Measurements from ENCODE around the gene DDX39A. TPM values are rescaled to one million over a fixed set of nuclear protein-coding genes. Genes with fewer than 3 reads are reported as not detected.

Gene DDX39A
- polyA plus RNA-seq, 1 of the 3 experiments (the other 2 are of a cell fraction) = 88.8 TPM

- Histone ChIP-seq H3K9me3 (no peaks in the 10 kb centered on the region), H3K79me2 (ENCODE audit: insufficient read depth) (peaks cover 34% of the 10 kb centered on the region), H3K27me3 (ENCODE audit: insufficient read depth) (no peaks in the 10 kb centered on the region), H3K4me2 (no peak overlapping the region), H3K36me3 (replicated peaks in 1 of 2; ENCODE audit: control insufficient read depth in 1 of 2, insufficient read depth in 2 of 2, low read length in 1 of 2) (peaks cover 25 to 27% of the 10 kb centered on the region in 2 experiments), H3K9me2 (no peaks in the 10 kb centered on the region), H3K4me1 (ENCODE audit: control insufficient read depth in 1 of 2, insufficient read depth in 2 of 2, low read depth in 1 of 2, low read length in 1 of 2) (peaks cover 0 to 24% of the 10 kb centered on the region in 2 experiments; a peak in 1 of 4 replicates), H3K9ac (no peak overlapping the region), H3K27ac (ENCODE audit: low read depth in 2 of 2, low read length in 1 of 2) (no peak overlapping the region), H2AFZ (ENCODE audit: low read depth) (no peak overlapping the region), H3F3A (replicated peaks; ENCODE audit: insufficient read depth) (no peaks in the 10 kb centered on the region), H4K20me1 (ENCODE audit: insufficient read depth) (peaks cover 19% of the 10 kb centered on the region), H3K4me3 (ENCODE audit: low read depth in 2 of 2, low read length in 1 of 2) (no peak overlapping the region)
- POLR2A ChIA-PET = no interaction called here
- CTCF ChIA-PET = no interaction called here
- WGBS (ENCODE audit: low lambda C conversion rate) = 94% methylated on average over 6 of the region's 16 CpGs
- no peak for DNase-seq
- TF ChIP-seq TCF12 (IDR thresholded peaks at IDR 0.05) (no peak), GATA2 (CRISPR knock-in tag; IDR thresholded peaks at IDR 0.05) (no peak), TAF1 (IDR thresholded peaks at IDR 0.05; ENCODE audit: borderline replicate concordance, low read depth, low read length) (no peak), SIN3A (IDR thresholded peaks at IDR 0.05; ENCODE audit: borderline replicate concordance, low read depth, low read length) (no peak), JUND (IDR thresholded peaks at IDR 0.05) (no peak), FOXM1 (IDR thresholded peaks at IDR 0.05; ENCODE audit: low read depth) (no peak), RAD21 (IDR thresholded peaks at IDR 0.05; ENCODE audit: low read length) (no peak), REST (IDR thresholded peaks at IDR 0.05; ENCODE audit: low read depth, low read length) (no peak)
Measured at GRCh38 chr19:14442891-14443631, 23.9 kb upstream of the DDX39A start.

GRCh38 chr19:14441041-14441938 is 22.1 kb upstream of the DDX39A start:
- Histone ChIP-seq H3F3A (replicated peaks; ENCODE audit: insufficient read depth) (no peaks in the 10 kb centered on the region), H3K27ac (ENCODE audit: low read depth in 2 of 2, low read length in 1 of 2) (peak overlapping the region in 1 of 2 experiments; percentile 62; a peak in 2 of 4 replicates), H3K9me3 (no peaks in the 10 kb centered on the region), H3K27me3 (ENCODE audit: insufficient read depth) (no peaks in the 10 kb centered on the region), H3K9me2 (no peaks in the 10 kb centered on the region), H3K4me1 (ENCODE audit: control insufficient read depth in 1 of 2, insufficient read depth in 2 of 2, low read depth in 1 of 2, low read length in 1 of 2) (peaks cover 0 to 24% of the 10 kb centered on the region in 2 experiments; a peak in 1 of 4 replicates), H3K36me3 (replicated peaks in 1 of 2; ENCODE audit: control insufficient read depth in 1 of 2, insufficient read depth in 2 of 2, low read length in 1 of 2) (peaks cover 16 to 23% of the 10 kb centered on the region in 2 experiments), H3K9ac (no peak overlapping the region), H3K4me3 (ENCODE audit: low read depth in 2 of 2, low read length in 1 of 2) (no peak overlapping the region), H2AFZ (ENCODE audit: low read depth) (no peak overlapping the region), H3K4me2 (no peak overlapping the region), H3K79me2 (ENCODE audit: insufficient read depth) (peaks cover 52% of the 10 kb centered on the region), H4K20me1 (ENCODE audit: insufficient read depth) (peaks cover 28% of the 10 kb centered on the region)
- TF ChIP-seq TCF12 (IDR thresholded peaks at IDR 0.05) (no peak), POLR2AphosphoS5 (IDR thresholded peaks at IDR 0.05; ENCODE audit: low read depth, low read length) (no peak), FOXM1 (IDR thresholded peaks at IDR 0.05; ENCODE audit: low read depth) (no peak), YY1 (IDR thresholded peaks at IDR 0.05; ENCODE audit: low read depth) (no peak), TAF1 (IDR thresholded peaks at IDR 0.05; ENCODE audit: borderline replicate concordance, low read depth, low read length) (no peak), REST (IDR thresholded peaks at IDR 0.05; ENCODE audit: low read depth, low read length) (no peak), GABPA (IDR thresholded peaks at IDR 0.05; ENCODE audit: low read depth) (no peak)
- 78% methylated on average over 7 of the region's 34 CpGs for WGBS (ENCODE audit: low lambda C conversion rate)
- DNase-seq = peak; percentile 57
- POLR2A ChIA-PET = no interaction called here
- CTCF ChIA-PET = no interaction called here
